IMR-90 (cell line): ENCODE data around the gene PDCL2. TPM values are rescaled to one million over a fixed set of nuclear protein-coding genes. Genes with fewer than 3 reads are reported as not detected.

Source experiments
- ATAC-seq: fragments of 200-7000 bp; cut with Tn5 transposase; 2 replicates; pipeline ENCODE4 v1.9.1; 2020; ENCODE audit warnings: low read depth, mild to moderate bottlenecking, moderate library complexity
- BruUV-seq: library from RNA; stranded (reverse); fragments of 400-500 nt; replicated peaks from 2 replicates; lab custom pipeline; 2021; lab: Mats Ljungman, UMichigan
- CTCF ChIA-PET: fragments of 300-600 bp; formaldehyde crosslinking; extraction: SDS; loops from one replicate; lab custom pipeline; 2021; ENCODE audit warnings: antibody characterized with exemption; lab: Yijun Ruan, JAX
- POLR2A ChIA-PET: fragments of 300-600 bp; sonication (Branson Sonifier 250); formaldehyde crosslinking; loops from one replicate; lab custom pipeline; 2022; ENCODE audit warnings: antibody characterized with exemption; ENCODE audit not compliant: unreplicated experiment; lab: Charles Lee
- DNase-seq: peaks from one replicate; pipeline ENCODE4 v3.0.0; 2013
- H2AFZ ChIP-seq: replicated peaks from 2 replicates; pipeline ENCODE3; 2013; ENCODE audit warnings: low read length, mild to moderate bottlenecking; ENCODE audit not compliant: poor library complexity
- H2AK5ac ChIP-seq: 2 replicates; pipeline ENCODE4 v1.6.1; 2013; ENCODE audit warnings: low read depth, low read length, inconsistent platforms
- H2AK9ac ChIP-seq: replicated peaks from 2 replicates; pipeline ENCODE3; 2013; ENCODE audit warnings: mild to moderate bottlenecking, low read depth, low read length, moderate library complexity; ENCODE audit not compliant: poor library complexity
- H2BK120ac ChIP-seq: 2 replicates; pipeline ENCODE4 v1.6.1; 2013; ENCODE audit warnings: low read depth, low read length, inconsistent platforms
- H2BK15ac ChIP-seq: 3 replicates; pipeline ENCODE4 v1.6.1; 2013; ENCODE audit warnings: low read depth, low read length, inconsistent platforms
- H2BK20ac ChIP-seq: 2 replicates; pipeline ENCODE4 v1.6.1; 2013; ENCODE audit warnings: low read depth, mild to moderate bottlenecking, inconsistent platforms, low read length, moderate library complexity
- H2BK5ac ChIP-seq: 2 replicates; pipeline ENCODE4 v1.6.1; 2013; ENCODE audit warnings: mild to moderate bottlenecking, low read depth, low read length, inconsistent platforms; ENCODE audit not compliant: poor library complexity, severe bottlenecking
- H3K14ac ChIP-seq: replicated peaks from 2 replicates; pipeline ENCODE4 v1.6.1; 2013; ENCODE audit warnings: low read depth, low read length, inconsistent platforms
- H3K18ac ChIP-seq: 2 replicates; pipeline ENCODE4 v1.6.1; 2013; ENCODE audit warnings: low read depth, low read length, control low read depth
- H3K23ac ChIP-seq: 2 replicates; pipeline ENCODE4 v1.6.1; 2013; ENCODE audit warnings: low read depth, low read length, inconsistent platforms
- H3K27ac ChIP-seq: 2 replicates; pipeline ENCODE4 v1.5.1; 2013; ENCODE audit warnings: mild to moderate bottlenecking, control low read depth, low read length; ENCODE audit not compliant: insufficient read depth
- H3K27me3 ChIP-seq: 2 replicates; pipeline ENCODE4 v1.6.1; 2013; ENCODE audit warnings: low read length; ENCODE audit not compliant: control insufficient read depth, insufficient read depth
- H3K36me3 ChIP-seq: 2 replicates; pipeline ENCODE4 v1.6.1; 2013; ENCODE audit warnings: low read length, mixed read lengths; ENCODE audit not compliant: control insufficient read depth, insufficient read depth
- H3K4ac ChIP-seq: 2 replicates; pipeline ENCODE4 v1.6.1; 2013; ENCODE audit warnings: low read depth, low read length, inconsistent platforms
- H3K4me1 ChIP-seq: 2 replicates; pipeline ENCODE4 v1.6.1; 2013; ENCODE audit warnings: low read length, mixed read lengths; ENCODE audit not compliant: control insufficient read depth, insufficient read depth
- H3K4me2 ChIP-seq: 2 replicates; pipeline ENCODE4 v1.6.1; 2013; ENCODE audit warnings: low read depth, mild to moderate bottlenecking, control low read depth, low read length, moderate library complexity
- H3K4me3 ChIP-seq: 2 replicates; pipeline ENCODE4 v1.5.1; 2013; ENCODE audit warnings: low read depth, mild to moderate bottlenecking, control low read depth, low read length, moderate library complexity; ENCODE audit not compliant: insufficient read depth
- H3K56ac ChIP-seq: 2 replicates; pipeline ENCODE4 v1.6.1; 2013; ENCODE audit warnings: low read length, inconsistent platforms; ENCODE audit not compliant: insufficient read depth; ENCODE audit errors: extremely low read depth
- H3K79me1 ChIP-seq, 2 experiments: 2 replicates each; pipeline ENCODE4 v1.6.1; 2013; ENCODE audit warnings: low read length in 2 of 2, inconsistent platforms in 1 of 2, low read depth in 1 of 2
- H3K9ac ChIP-seq: 2 replicates; pipeline ENCODE4 v1.6.1; 2013; ENCODE audit warnings: low read depth, low read length, control low read depth
- H3K9me1 ChIP-seq: 2 replicates; pipeline ENCODE4 v1.6.1; 2013; ENCODE audit warnings: low read length, inconsistent platforms; ENCODE audit not compliant: insufficient read depth
- H3K9me3 ChIP-seq: 2 replicates; pipeline ENCODE4 v1.6.1; 2013; ENCODE audit warnings: low read length; ENCODE audit not compliant: control insufficient read depth, insufficient read depth
- H4K20me1 ChIP-seq: 2 replicates; pipeline ENCODE4 v1.6.1; 2013; ENCODE audit warnings: low read length, inconsistent platforms; ENCODE audit not compliant: insufficient read depth
- H4K5ac ChIP-seq: 2 replicates; pipeline ENCODE4 v1.6.1; 2013; ENCODE audit warnings: mild to moderate bottlenecking, low read depth, low read length, control low read depth
- H4K8ac ChIP-seq, 2 experiments: 2 replicates each; pipeline ENCODE4 v1.6.1; 2013; ENCODE audit warnings: low read depth in 2 of 2, low read length in 2 of 2, control low read depth in 1 of 2, inconsistent platforms in 1 of 2
- H4K91ac ChIP-seq: 2 replicates; pipeline ENCODE4 v1.6.1; 2013; ENCODE audit warnings: low read depth, low read length, inconsistent platforms; ENCODE audit not compliant: insufficient read depth
- BHLHE40 ChIP-seq: fragments of 150-350 bp; IDR thresholded peaks from 2 replicates; pipeline ENCODE4 v1.6.1; 2016; ENCODE audit warnings: mild to moderate bottlenecking, low read depth, low read length
- CTCF ChIP-seq: conservative IDR thresholded peaks from 2 replicates; pipeline ENCODE4 v1.5.1; 2012; ENCODE audit warnings: mild to moderate bottlenecking, low read depth, low read length, improper control_type of control experiment
- MAZ ChIP-seq: IDR thresholded peaks from 2 replicates; pipeline ENCODE4 v1.6.1; 2012; ENCODE audit warnings: low read depth, mild to moderate bottlenecking, low read length, improper control_type of control experiment, moderate library complexity, borderline replicate concordance
- NFE2L2 ChIP-seq: fragments of 150-350 bp; IDR thresholded peaks from 2 replicates; pipeline ENCODE4 v1.6.1; 2016; ENCODE audit warnings: low read depth, mild to moderate bottlenecking, low read length
- RFX5 ChIP-seq: IDR thresholded peaks from 2 replicates; pipeline ENCODE4 v1.8.0; 2012; ENCODE audit warnings: low read depth, mild to moderate bottlenecking, low read length, moderate library complexity
- SMC3 ChIP-seq: fragments of 150-350 bp; IDR thresholded peaks from 2 replicates; pipeline ENCODE4 v1.6.1; 2016; ENCODE audit warnings: low read depth, mild to moderate bottlenecking, antibody characterized with exemption, low read length, moderate library complexity
- WGBS, 2 experiments: methylation state at CpG; one replicate each; pipeline versions ENCODE4 v1.1.5 to v1.1.7; 2013; ENCODE audit warnings: missing lambda C conversion rate in 2 of 2; ENCODE audit not compliant: insufficient read length in 1 of 2; ENCODE audit errors: extremely low coverage in 2 of 2; 5-methylcytosine and 5-hydroxymethylcytosine counted together
- dilution Hi-C: fragments of 300-500 bp; cut with HindIII; formaldehyde crosslinking; loops from one replicate; pipeline ENCODE4 v1.14.3; 2018; ENCODE audit warnings: low sequenced_read_pairs; ENCODE audit not compliant: unreplicated experiment
- in situ Hi-C: fragments of 300-500 bp; cut with MboI; formaldehyde crosslinking; loops from 3 replicates; pipeline ENCODE4 v1.14.3; 2019; ENCODE audit warnings: low sequenced_read_pairs, inconsistent platforms, mixed read lengths
- intact Hi-C: fragments of 100-400 bp; cut with micrococcal nuclease; formaldehyde crosslinking; loops from 2 replicates; pipeline ENCODE4 v1.10.0; 2022
- polyA plus RNA-seq, 3 experiments: library from polyadenylated mRNA; depleted of rRNA; stranded (reverse); fragments of >200 nt; gene quantifications; 2 replicates each; pipeline ENCODE4 v1.2.3, GENCODE V29; 2012; ENCODE audit warnings: low replicate concordance in 1 of 3
- total RNA-seq: library from RNA; depleted of rRNA; stranded (reverse); fragments of >200 nt; gene quantifications from 2 replicates; pipeline ENCODE4 v1.2.3, GENCODE V29; 2012

Gene PDCL2
- total and polyA plus RNA-seq, 2 of the 4 experiments (the other 2 are of a cell fraction): not detected

GRCh38 chr4:55560096-55560495 is 31.9 kb downstream of the PDCL2 start:
- intact Hi-C loops: no loop called here
- H3K27me3 ChIP-seq: peaks cover 9% of the 10 kb centered on the region
- no peak overlapping the region for H3K9ac ChIP-seq
- dilution Hi-C loops: no loop called here
- ChIA-PET POLR2A (no interaction called here), CTCF (no interaction called here)
- no peak overlapping the region for H2BK15ac ChIP-seq
- no peak overlapping the region for H3K14ac ChIP-seq
- no peak overlapping the region for H4K5ac ChIP-seq
- no peak overlapping the region for H2AFZ ChIP-seq
- no peak overlapping the region for H3K27ac ChIP-seq
- TF ChIP-seq RFX5 (no peak), CTCF (no peak), BHLHE40 (no peak), SMC3 (no peak), NFE2L2 (no peak), MAZ (no peak)
- no peaks in the 10 kb centered on the region for H4K20me1 ChIP-seq
- WGBS, 2 experiments: no CpG with 5 or more reads among the region's 3 CpGs
- H3K4ac ChIP-seq: no peak overlapping the region
- H2BK120ac ChIP-seq: no peak overlapping the region
- H3K4me1 ChIP-seq: no peaks in the 10 kb centered on the region
- no peak overlapping the region for H3K4me3 ChIP-seq
- ATAC-seq (no peak), DNase-seq (no peak)
- no peak overlapping the region for H2BK5ac ChIP-seq
- no peak overlapping the region for H2BK20ac ChIP-seq
- no peak overlapping the region for H4K91ac ChIP-seq
- no peak overlapping the region for H3K18ac ChIP-seq
- no peaks in the 10 kb centered on the region for H3K9me3 ChIP-seq
- BruUV-seq: no TSS peak
- H3K23ac ChIP-seq: no peak overlapping the region
- H3K56ac ChIP-seq: no peak overlapping the region
- no peaks in the 10 kb centered on the region for H3K79me1 ChIP-seq
- no peak overlapping the region for H2AK5ac ChIP-seq
- in situ Hi-C loops: loop anchor here (25.0 kb wide), 1 partner anchor 548 kb away; no protein-coding TSS in a partner anchor
- no peaks in the 10 kb centered on the region for H3K36me3 ChIP-seq
- H4K8ac ChIP-seq: no peak overlapping the region
- H3K4me2 ChIP-seq: no peak overlapping the region
- H2AK9ac ChIP-seq: no peak overlapping the region
- H3K9me1 ChIP-seq: no peaks in the 10 kb centered on the region
